ENCODE data around the gene MINAR1.

- no peak for TF ChIP-seq GATA2 (CRISPR knock-in tag; IDR thresholded peaks at IDR 0.05)
- TF ChIP-seq SIN3A (IDR thresholded peaks at IDR 0.05; ENCODE audit: borderline replicate concordance, low read depth, low read length) = no peak
- TF ChIP-seq ZBTB33 (IDR thresholded peaks at IDR 0.05; ENCODE audit: borderline replicate concordance, low read depth) = no peak
- TF ChIP-seq REST (IDR thresholded peaks at IDR 0.05; ENCODE audit: low read depth, low read length) = no peak
- no peak for TF ChIP-seq POLR2AphosphoS5 (IDR thresholded peaks at IDR 0.05; ENCODE audit: low read depth, low read length)
- no peak for TF ChIP-seq CTCF (IDR thresholded peaks at IDR 0.05)
- TF ChIP-seq USF2 (IDR thresholded peaks at IDR 0.05; ENCODE audit: borderline replicate concordance, low read depth, low read length) = no peak
- TF ChIP-seq TAF1 (IDR thresholded peaks at IDR 0.05; ENCODE audit: borderline replicate concordance, low read depth, low read length) = no peak
- no peak for TF ChIP-seq EP300 (IDR thresholded peaks at IDR 0.05; ENCODE audit: borderline replicate concordance in 1 of 2, low read depth in 1 of 2, low read length in 1 of 2)
- no peak for TF ChIP-seq RXRA (IDR thresholded peaks at IDR 0.05; ENCODE audit: borderline replicate concordance, low read depth)
- TF ChIP-seq PBX3 (IDR thresholded peaks at IDR 0.05) = no peak
- no peak for TF ChIP-seq RFX5 (IDR thresholded peaks at IDR 0.05; ENCODE audit: low read length)
- TF ChIP-seq NRF1 (IDR thresholded peaks at IDR 0.05; ENCODE audit: low read depth, low read length) = no peak
Observed at GRCh38 chr15:79436037-79436780, 4.1 kb downstream of the MINAR1 start.
